A673 (cell line): ENCODE measurements around the gene PLD1.

Experiments used
- CTCF ChIP-seq: fragments of 300-800, 200-600 bp; sonication (generic); conservative IDR thresholded peaks from 2 replicates; pipeline ENCODE4 v1.5.1; 2017; ENCODE audit warnings: low read depth, mild to moderate bottlenecking, antibody characterized with exemption, low read length, moderate library complexity, mixed read lengths
- EZH2 ChIP-seq: fragments of 200-600 bp; sonication (generic); IDR thresholded peaks from 2 replicates; pipeline ENCODE4 v1.6.1; 2017; ENCODE audit warnings: borderline replicate concordance, low read depth, mild to moderate bottlenecking, mixed read lengths, antibody characterized with exemption, low read length; ENCODE audit not compliant: poor library complexity, severe bottlenecking

GRCh38 chr3:171622126-171622525 lies 188.2 kb downstream of the PLD1 start:
- TF ChIP-seq CTCF (no peak), EZH2 (no peak)
